HG03045 (cell line): ENCODE results near the gene SGCA.

Experiments
- ATAC-seq: cut with Tn5 transposase; IDR thresholded peaks from one replicate; pipeline ENCODE4 v1.9.1; 2021; ENCODE audit warnings: mild to moderate bottlenecking, moderate library complexity; ENCODE audit not compliant: unreplicated experiment

Gene SGCA

GRCh38 chr17:50165867-50166517 is at the start of gene SGCA:
Gene SGCA, plus strand, starts transcription at chr17:50166005. Its CDS starts 36 bp downstream, at chr17:50166041.
- ATAC-seq, result no peak

GRCh38 chr17:50117202-50118051 is 48.4 kb upstream of the SGCA start:
- no peak for ATAC-seq

- no peak for ATAC-seq
These were observed 47.6 kb upstream of the SGCA start for GRCh38 chr17:50118076-50118827.

DNA sequence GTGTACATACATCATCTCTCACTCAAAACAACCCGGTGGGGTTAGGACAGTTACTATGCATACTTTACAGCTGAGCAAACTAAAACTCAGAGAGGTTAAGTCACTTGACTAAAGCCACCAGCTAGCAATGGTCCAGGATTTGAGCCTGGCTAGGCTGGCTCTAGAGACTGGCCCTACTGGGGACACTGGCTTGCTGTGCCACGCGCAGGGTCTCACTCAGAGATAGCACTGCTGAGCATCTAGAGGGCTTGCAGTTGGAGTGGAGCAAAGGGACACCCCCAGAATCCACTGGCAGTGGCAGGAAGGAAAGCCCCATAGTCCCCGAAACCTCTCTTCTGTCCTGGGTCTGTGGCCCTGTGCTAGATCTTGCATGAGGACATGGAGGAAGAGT is 47.0 kb upstream of the SGCA start:
- ATAC-seq, result no peak

DNA sequence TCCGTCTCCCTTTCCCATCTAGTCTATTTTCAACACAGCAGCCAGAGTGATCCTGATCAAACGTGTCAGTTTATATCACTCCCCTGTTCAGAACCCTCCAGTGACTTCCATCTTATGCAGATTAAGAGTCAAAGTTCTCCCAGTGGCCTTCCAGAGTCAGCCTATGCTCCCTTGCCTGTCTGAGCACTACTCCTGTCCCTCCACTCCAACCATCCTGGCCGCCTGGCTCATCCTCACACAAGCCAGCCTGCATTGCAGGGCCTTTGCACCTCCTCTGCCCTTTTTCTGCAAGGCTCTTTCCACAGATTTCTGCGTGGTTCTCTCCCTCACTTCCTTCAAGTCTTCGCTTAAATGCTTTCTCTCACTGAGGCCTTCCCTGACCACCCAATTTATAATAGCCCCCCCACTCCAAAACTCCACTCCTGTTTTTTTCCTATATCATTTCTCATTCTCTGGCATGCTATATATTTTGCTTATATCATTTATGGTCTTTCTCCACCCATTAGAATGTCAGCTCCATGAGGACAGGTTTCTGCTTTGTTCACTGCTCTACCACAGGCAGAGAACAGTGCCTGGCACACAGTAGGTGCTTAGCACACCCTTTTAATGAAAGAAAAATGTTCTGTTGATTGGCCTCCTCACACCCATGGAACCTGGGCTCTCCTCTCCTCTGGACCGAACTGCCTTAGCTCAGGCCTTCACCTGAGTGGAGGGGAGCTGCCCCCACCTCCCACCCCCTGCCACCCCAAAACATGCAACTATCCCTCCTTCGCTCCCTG is 45.1 kb upstream of the SGCA start:
- ATAC-seq, result no peak

DNA sequence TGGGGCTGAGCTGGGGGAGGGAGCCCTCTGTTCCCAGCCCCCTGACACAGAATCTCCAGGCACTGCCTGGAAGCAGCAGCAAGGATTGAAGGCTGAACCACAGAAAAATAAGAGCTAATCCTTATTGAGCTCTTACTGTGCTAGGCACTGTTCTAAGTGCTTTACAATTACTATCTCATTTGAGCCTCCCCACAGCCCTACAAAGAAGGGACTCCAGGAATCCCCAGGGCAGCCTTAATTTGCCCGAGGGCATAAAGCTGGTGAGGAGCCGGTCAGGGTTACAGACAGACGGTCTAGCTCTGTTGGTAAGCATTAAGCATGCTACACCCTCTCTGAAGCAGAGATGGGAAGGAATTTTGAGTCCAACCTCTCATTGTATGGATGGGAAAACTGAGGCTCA is 42.9 kb upstream of the SGCA start:
- no peak for ATAC-seq

DNA sequence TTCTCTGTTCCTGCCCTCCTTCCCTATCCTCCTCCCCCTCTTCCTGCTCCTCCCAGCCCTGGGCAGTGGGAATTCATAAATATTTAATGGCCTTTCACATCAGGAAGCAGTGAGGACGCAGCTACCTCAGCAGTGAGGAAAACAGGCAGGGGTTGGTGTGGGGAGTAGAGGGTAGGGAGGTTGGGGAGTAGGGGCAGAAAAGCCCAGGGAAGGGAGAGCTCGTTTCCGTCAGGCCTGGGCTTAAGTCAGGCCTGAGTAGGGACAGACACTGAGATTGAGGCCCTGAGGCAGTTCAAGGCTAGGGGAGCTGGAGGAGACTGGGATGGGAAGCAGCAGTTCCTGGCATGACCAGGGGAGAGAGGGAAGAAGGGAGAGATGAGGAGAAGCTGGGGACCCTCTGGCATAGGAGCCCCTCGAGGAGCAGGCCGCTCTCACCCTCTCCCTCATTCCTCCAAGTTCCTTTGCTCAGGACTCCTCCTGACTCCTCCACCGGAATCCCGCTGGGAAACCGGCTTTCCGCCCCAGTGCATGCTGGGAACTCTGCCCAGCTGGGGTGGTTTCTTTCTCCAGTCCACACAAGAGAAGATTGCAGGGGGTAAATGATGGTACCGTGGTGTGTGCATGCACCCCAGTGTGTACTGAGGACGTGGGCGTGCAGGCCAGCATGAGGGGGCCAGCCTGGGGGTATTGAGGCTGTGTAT is 42.0 kb upstream of the SGCA start:
- no peak for ATAC-seq

DNA sequence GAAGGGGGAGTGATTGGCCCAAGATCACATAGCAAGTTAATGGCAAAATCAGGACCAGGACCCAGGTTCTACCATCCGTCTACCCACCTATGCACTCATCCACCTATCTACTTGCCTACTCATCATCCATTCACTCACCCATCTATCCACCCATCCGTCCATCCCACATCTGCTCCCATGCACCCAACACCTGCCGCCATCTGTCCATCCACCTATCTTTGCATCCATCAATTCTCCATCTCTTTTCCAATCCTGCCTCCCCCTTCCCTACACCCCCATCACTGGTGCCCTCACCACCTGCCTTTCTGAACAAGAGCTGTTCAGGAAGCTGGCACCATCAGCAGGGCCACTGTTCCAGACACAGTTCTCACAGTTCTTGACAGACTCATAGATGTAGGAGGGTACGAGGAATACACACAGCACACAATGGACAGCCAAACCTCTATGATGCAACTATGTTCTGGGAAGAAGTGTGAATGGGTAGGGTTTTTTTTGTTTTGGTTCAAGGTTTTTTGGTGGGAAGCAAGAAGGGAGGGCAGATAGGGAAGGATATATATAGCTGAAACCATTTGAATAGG is 40.3 kb upstream of the SGCA start:
- ATAC-seq, result no peak

DNA sequence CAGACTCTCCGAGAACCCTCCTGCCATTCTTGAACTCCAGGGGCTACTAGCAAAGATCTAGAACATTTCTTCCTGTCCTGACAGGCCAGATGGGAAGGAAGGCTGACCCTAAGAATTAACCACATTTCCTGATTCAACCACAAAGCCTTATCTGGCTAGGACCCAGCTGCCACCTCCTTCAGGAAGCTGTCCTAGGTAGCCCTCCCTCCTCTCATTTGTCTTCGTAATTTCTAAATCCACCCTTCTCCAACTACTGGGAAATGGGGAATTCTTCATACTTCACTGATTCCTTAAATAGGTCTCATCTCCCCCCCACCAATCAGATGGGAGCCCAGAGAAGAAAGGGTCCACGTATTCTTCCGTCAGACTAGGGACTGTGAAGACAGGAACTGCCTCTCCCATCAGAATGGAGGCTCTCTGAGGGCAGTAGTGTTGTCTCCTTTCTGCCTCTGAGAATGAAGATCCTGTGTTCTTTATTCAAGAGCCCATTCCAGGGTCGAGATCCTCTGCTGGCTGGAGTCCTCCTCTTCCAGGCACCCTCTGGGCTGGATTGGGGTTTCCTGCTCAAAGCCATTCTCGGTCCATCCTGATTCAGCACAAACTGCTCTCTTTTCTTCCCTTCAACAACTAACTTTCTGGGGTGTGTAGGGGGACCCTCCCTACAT is 38.0 kb upstream of the SGCA start:
- ATAC-seq, result no peak

DNA sequence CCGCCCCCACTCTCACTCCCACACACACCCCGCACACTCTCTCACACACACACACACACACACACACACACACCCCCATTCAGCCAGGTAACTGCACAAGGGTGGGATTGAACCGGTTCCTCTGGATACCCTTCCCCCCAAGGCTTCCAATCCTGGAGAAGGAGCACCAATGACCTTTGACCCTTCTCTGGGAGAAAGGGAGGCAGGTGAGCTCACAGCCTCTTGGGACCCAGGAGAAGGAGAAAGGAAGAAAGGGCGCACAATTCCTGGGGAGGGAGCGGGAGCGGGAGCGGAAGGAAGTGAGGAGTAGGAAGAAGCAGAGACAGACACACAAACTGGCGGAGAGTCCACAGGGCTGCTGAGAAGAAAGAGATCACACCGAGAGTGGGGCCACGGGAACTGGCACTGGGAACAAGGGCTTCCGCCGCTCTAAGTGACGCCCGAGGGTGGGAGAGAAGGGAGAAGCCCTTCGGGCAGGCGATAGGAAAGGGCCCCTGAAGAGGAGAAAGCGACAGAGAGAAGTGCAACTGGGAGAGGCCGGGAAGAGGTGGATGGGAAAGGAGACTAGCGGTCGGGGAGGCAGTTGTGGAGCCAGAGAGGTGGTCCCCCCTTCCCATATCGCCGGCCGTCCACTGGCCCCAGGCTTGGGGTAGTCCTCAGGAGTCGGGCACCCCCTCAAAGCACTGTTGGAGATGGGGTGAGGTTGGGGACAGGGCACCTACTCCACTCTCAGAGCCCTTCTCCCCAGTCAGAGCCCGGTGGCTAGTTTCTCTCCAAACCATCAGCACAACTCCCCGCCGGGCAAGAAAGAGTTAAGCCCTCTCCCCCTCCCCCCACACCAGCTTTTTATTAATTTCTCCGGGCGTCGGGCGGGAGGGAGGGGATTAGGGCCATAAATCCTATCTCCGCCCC is 37.1 kb upstream of the SGCA start:
- ATAC-seq, result no peak

DNA sequence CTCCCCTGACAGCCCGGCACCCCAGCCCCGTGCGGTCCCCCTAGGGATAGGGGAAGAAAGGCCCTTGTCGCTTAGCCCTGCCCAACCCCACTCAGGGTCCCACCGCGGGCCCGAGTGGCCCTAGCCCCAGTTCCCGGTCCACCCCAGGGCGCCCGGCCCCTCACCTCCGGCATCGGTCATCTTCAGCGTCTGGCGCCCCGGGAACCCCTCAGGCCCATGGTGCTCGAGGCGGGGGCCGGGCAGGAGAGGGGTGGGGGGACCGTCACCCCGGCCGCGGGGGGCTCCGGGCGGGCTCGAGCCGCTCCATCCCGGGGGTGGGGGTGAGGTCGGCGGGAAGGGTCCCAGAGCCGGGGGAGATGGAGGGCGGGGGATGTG is 36.5 kb upstream of the SGCA start:
- ATAC-seq, result no peak

DNA sequence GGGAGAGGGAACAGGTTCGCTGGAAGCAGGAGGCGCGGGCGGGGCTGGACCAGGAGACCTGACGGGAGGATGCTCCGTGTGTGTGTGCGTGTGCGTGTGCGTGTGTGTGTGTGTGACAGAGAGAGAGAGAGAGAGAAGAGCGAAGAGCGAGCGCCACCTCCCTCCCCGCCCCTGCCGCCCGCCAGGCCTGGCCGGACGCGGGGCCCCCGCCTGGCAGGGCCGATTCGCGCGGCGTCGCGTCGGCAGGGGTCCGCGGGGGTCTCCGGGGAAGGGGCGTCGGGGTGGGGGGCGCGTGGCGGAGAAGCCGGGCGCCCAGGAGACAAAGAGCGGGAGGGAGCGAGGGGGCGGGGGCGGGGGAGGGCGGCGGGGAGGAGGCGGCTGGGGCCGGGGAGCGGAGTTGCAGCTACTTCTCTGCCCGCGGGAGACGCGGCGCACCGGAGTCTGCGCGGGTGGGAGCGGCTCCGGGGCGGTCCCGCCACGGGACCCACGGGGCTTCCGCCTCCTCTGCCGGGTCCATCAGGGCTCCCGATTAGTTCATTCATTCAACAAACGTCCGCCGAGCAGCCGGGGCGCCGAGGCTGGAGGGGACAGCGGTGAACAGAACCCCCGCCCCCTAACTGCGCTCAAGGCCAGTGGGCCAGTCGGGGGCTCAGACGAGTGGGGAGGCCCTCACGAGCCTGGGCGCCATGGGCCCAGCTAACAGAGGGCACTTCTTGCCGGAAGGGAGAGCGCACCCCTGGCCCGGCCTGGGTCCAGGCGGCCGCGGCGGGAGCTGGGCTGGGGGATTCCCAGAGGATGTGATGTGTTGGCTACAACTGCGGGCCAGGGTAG is 35.9 kb upstream of the SGCA start, which contains the start of gene SAMD14:
TSS of gene SAMD14 (minus strand) at position 433 of the 831 bp plus-strand sequence. CDS start 5,201 bp downstream, outside the sequence.
- ATAC-seq, result no peak

DNA sequence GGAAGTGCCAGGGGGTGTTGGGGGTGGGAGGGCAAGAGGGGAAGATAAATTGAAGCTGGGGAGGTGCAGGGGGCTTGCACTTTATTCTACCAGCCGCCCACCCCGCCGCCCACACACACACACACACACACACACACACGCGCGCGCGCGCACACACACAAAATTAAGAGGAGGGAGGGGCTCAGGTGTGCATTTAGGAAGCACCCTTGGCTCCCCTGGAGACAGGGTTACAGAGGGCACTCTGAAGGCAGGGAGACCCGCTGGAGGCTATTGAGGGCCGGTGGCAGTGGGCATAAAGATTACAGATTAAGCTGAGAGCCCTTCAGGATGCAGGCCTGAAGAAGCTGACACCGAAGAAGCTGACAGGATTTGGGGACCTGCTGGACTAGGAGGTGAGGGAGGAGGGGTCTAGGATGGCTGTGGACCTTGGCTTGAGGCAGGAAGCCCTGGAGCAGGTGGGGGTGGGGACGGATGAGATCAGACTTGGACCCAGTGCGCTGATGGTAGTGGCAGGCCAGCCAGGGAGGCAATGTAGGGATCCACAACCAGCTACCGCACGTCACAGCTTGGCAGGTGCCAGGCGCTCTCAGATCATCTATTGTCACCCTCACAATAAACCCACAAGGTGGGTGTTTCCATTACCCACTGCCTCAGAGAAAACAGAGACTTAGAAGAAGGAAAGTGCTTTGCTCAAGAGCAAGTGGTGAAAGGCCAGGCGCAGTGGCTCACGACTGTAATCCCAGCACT is 35.1 kb upstream of the SGCA start:
- ATAC-seq, result no peak

DNA sequence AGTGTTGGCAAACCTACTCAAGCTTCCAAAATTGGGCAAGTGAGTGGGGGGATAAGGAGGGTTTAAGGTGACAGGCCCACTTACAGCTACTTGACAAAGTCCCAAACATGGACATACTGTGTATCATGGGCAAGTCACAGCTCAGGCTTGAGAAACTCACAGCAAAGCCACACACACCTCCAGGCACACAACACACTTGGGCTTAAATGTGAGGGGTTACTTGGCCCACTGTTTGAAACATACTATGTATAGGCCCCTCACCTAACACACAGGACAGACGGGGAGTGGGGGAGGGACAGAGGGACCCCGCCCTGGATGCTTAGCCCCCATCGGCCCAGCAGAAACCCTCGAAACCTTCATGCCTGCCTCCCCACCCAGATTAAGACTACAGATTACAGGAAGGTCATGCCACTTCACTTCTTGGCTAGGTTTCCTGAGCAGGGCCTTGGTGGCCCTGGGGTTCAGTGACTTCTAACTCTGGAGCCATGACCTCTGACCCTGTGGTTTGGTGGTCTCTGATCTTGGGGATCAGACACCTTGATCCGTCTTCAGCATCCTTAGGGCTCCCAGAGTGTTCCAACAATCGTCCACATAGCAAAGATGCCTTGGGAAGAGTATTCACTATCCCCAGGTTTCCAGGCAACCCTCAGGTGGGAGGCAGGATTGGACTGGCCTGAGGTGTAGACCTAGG is 33.6 kb upstream of the SGCA start:
- no peak for ATAC-seq

DNA sequence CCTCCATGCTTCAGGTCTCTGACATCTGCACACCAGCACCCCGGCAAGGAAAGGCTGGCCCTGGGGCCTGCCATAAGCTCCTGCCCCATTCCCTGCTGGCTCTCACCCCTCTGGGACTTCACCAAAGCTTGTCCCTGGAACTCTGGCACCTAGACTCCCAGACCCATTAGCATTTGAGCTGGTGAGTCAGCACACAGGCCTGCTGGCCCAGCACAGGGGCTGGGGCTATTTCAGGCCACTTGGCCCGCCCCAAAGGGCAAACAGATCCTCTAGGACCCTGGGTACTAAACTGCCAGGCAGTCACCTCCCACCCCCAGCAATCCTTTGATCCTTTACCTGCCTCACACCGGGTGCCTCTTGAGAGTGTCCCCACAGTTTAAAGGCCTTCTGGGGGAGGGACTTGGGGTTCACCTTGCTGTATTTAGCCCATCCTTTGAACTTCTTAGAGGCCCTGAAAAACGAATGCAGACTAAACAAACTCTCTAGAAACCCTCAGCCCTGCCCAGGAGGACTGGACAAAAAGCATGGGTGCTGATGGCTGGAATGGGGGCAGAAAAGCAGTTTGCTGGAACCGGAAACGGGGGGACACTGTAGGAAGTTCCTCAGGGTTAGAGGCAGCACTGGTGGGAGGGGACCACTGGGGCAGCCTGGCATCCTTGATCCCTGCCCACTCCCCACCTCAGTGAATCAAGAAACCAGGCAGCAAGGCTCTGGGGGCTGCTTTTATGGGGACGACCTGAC is 32.6 kb upstream of the SGCA start:
- no peak for ATAC-seq

GRCh38 chr17:50133769-50134099 is 32.1 kb upstream of the SGCA start:
- no peak for ATAC-seq
